B cell (primary cell): ENCODE results near the gene TSEN54. TPM values are rescaled to one million over a fixed set of nuclear protein-coding genes. Genes with fewer than 3 reads are reported as not detected.

Experiments used
- ATAC-seq: fragments of 200-7000 bp; cut with Tn5 transposase; one replicate; pipeline ENCODE4 v1.10.0; 2021; ENCODE audit warnings: low read depth, mild to moderate bottlenecking, moderate number of reproducible peaks, moderate library complexity
- CTCF ChIA-PET: fragments of 350-600 bp; sonication (Branson Sonifier 250); formaldehyde crosslinking; loops from one replicate; lab custom pipeline; 2021; ENCODE audit warnings: antibody characterized with exemption, inconsistent platforms; lab: Charles Lee
- POLR2A ChIA-PET: fragments of 350-600 bp; sonication (Branson Sonifier 250); formaldehyde crosslinking; loops from one replicate; lab custom pipeline; 2021; ENCODE audit warnings: antibody characterized with exemption; lab: Charles Lee
- DNase-seq: peaks from one replicate; pipeline ENCODE4 v3.0.0; 2013
- H2AFZ ChIP-seq: 2 replicates; pipeline ENCODE4 v1.6.1; 2012; ENCODE audit warnings: mild to moderate bottlenecking, low read depth, low read length; ENCODE audit not compliant: insufficient read depth, poor library complexity, severe bottlenecking
- H3K27ac ChIP-seq, 2 donors: 1 replicate in 1 of 2; 2 replicates in 1 of 2; pipeline ENCODE4 v1.5.1; 2012 to 2013; ENCODE audit warnings: low read length in 2 of 2, mild to moderate bottlenecking in 2 of 2, moderate library complexity in 1 of 2
- H3K27me3 ChIP-seq, 4 experiments: fragments of 200-600 bp in 1 of 4; sonication (generic) in 1 of 4; replicated peaks in 1 of 4; 1 replicate in 2 of 4; 2 replicates in 2 of 4; pipeline versions ENCODE4 v1.6.1 to v1.7.0; 2013 to 2016; ENCODE audit warnings: low read length in 3 of 4, mild to moderate bottlenecking in 2 of 4, mixed read lengths in 1 of 4, moderate library complexity in 1 of 4; ENCODE audit not compliant: insufficient read depth in 4 of 4, control insufficient read depth in 3 of 4; ENCODE audit errors: control extremely low read depth in 1 of 4
- H3K36me3 ChIP-seq, 2 experiments: replicated peaks in 1 of 2; 1 replicate in 1 of 2; 2 replicates in 1 of 2; pipeline versions ENCODE4 v1.6.1 to v1.7.1; 2013; ENCODE audit warnings: low read length in 1 of 2; ENCODE audit not compliant: insufficient read depth in 2 of 2, control insufficient read depth in 1 of 2; ENCODE audit errors: control extremely low read depth in 1 of 2, extremely low read depth in 1 of 2
- H3K4me1 ChIP-seq, 2 donors: fragments of 200-600 bp in 1 of 2; sonication (generic) in 1 of 2; 1 replicate in 1 of 2; 2 replicates in 1 of 2; pipeline versions ENCODE4 v1.5.1 to v1.6.1; 2013 to 2017; ENCODE audit warnings: low read length in 2 of 2; ENCODE audit not compliant: control insufficient read depth in 2 of 2, insufficient read depth in 2 of 2
- H3K4me2 ChIP-seq: replicated peaks from 2 replicates; pipeline ENCODE3; 2012; ENCODE audit warnings: mild to moderate bottlenecking, low read depth, low read length; ENCODE audit not compliant: poor library complexity, severe bottlenecking
- H3K4me3 ChIP-seq, 5 experiments: fragments of 200-600 bp in 1 of 5; sonication (generic) in 1 of 5; 1 replicate in 3 of 5; 2 replicates in 2 of 5; pipeline versions ENCODE4 v1.5.1 to v1.7.0; 2011 to 2016; ENCODE audit warnings: low read length in 4 of 5, mild to moderate bottlenecking in 4 of 5, low read depth in 2 of 5, control low read depth in 1 of 5, moderate library complexity in 1 of 5; ENCODE audit not compliant: insufficient read depth in 1 of 5; ENCODE audit errors: control extremely low read depth in 1 of 5, extremely low read depth in 1 of 5
- H3K79me2 ChIP-seq: fragments of 200-600 bp; sonication (generic); one replicate; pipeline ENCODE4 v1.6.0; 2016; ENCODE audit warnings: low read length; ENCODE audit not compliant: control insufficient read depth, insufficient read depth
- H3K9ac ChIP-seq: fragments of 200-600 bp; sonication (generic); 2 replicates; pipeline ENCODE4 v1.6.1; 2017; ENCODE audit warnings: mild to moderate bottlenecking, low read length, moderate library complexity
- H3K9me3 ChIP-seq, 3 donors: one replicate each; pipeline versions ENCODE4 v1.6.1 to v1.7.1; 2013; ENCODE audit warnings: low read length in 2 of 3; ENCODE audit not compliant: control insufficient read depth in 2 of 3, insufficient read depth in 1 of 3; ENCODE audit errors: control extremely low read depth in 1 of 3
- H4K20me1 ChIP-seq: 2 replicates; pipeline ENCODE4 v1.6.0; 2012; ENCODE audit warnings: mild to moderate bottlenecking, low read length; ENCODE audit not compliant: insufficient read depth, control insufficient read depth, poor library complexity, severe bottlenecking
- H3K27ac Mint-ChIP-seq: one replicate; pipeline ENCODE4 v1.8.0; 2021; ENCODE audit warnings: mixed read lengths
- H3K27me3 Mint-ChIP-seq: one replicate; pipeline ENCODE4 v1.8.0; 2021; ENCODE audit warnings: mixed read lengths
- H3K4me1 Mint-ChIP-seq: one replicate; pipeline ENCODE4 v1.8.0; 2021; ENCODE audit warnings: mixed read lengths
- H3K4me3 Mint-ChIP-seq: one replicate; pipeline ENCODE4 v1.8.0; 2021; ENCODE audit warnings: mixed read lengths
- H3K9me3 Mint-ChIP-seq: one replicate; pipeline ENCODE4 v1.8.0; 2022; ENCODE audit warnings: mixed read lengths; ENCODE audit not compliant: insufficient read depth
- EZH2 ChIP-seq: IDR thresholded peaks from 2 replicates; pipeline ENCODE4 v1.6.1; 2012; ENCODE audit warnings: borderline replicate concordance, low read depth, mild to moderate bottlenecking, moderate library complexity, low read length; ENCODE audit not compliant: insufficient read depth, poor library complexity, severe bottlenecking
- WGBS: methylation state at CpG from one replicate; pipeline ENCODE4 v1.1.5; 2013; ENCODE audit warnings: missing lambda C conversion rate; ENCODE audit not compliant: insufficient coverage; 5-methylcytosine and 5-hydroxymethylcytosine counted together
- intact Hi-C: fragments of 100-400 bp; cut with micrococcal nuclease; formaldehyde crosslinking; loops from one replicate; pipeline ENCODE4 v1.10.0; 2022
- polyA plus RNA-seq: library from polyadenylated mRNA; depleted of rRNA; stranded (reverse); fragments of >200 nt; gene quantifications from 2 replicates; pipeline ENCODE4 v1.2.3, GENCODE V29; 2012
- total RNA-seq, 2 donors: library from RNA; stranded (reverse); fragments of 120-200 nt in 1 of 2; gene quantifications; 1 replicate in 1 of 2; 2 replicates in 1 of 2; pipeline versions ENCODE4 v1.2.3 to v1.2.4, GENCODE V29; 2013 to 2022
- TF ChIP-seq, protein P1 (sequence below): fragments of 200-600 bp; IDR thresholded peaks from one replicate; pipeline ENCODE4 v1.8.0; 2022; ENCODE audit warnings: antibody characterized with exemption, mild to moderate bottlenecking

TSEN54 gene
- total and polyA plus RNA-seq, 2 donors (not counting 1 experiment from before 2014, with no cell fraction given), result 33.0 to 45.9 TPM

DNA sequence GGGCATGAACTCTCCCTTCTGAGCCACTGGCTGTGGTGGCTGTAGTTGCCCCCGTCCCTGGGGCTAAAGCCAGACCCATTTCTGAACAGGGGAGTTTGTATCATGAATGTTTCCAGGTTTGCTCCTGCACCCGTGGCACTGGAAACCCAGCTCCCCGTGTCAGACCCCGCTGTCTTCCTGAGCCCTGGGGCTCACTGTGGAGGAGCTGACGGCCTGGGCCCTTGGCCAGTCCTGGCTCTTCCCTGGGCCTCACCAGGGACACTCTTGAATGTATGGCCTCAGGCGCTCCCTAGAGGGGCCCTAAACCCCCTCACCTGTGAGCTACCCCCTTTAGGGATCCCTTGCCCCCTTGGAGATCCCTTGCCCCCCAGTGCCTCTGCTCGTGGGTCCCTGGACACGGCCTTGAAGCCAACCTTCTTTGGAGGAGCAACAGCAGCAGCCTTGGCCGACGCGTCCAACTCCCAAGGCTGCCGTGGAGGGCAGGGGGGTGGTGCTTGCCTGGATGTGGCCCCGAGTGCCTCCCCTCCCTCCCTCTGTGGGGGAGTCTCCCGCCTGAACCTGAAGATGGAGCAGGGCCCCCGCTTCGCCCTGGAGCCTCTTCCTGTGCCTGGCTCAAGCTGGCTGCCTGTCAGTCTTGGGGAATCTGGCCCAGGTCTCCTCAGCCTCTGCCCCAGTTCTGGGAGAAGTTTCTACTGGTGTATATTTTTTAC is 16.9 kb upstream of the TSEN54 start:
- H3K9me3 ChIP-seq, result no peaks in the 10 kb centered on the region
- ChIA-PET CTCF (interaction anchor here (0.6 to 0.7 kb wide), 2 partner anchors 156 to 176 kb away, joined by 3 to 5 read pairs; no protein-coding TSS in a partner anchor), POLR2A (no interaction called here)
- no peak for ATAC-seq
- 91% methylated on average over 14 of the region's 16 CpGs for WGBS
- H4K20me1 ChIP-seq, result no peaks in the 10 kb centered on the region
- no peaks in the 10 kb centered on the region for H3K79me2 ChIP-seq
- intact Hi-C loops, result no loop called here
- no peak for DNase-seq
- H3K27me3 Mint-ChIP-seq, result no peaks in the 10 kb centered on the region
- H3K36me3 ChIP-seq, result peaks cover 0 to 29% of the 10 kb centered on the region in 2 experiments
- H3K9ac ChIP-seq, result no peak overlapping the region
- no peaks in the 10 kb centered on the region for H3K9me3 Mint-ChIP-seq
- no peak overlapping the region for H3K4me2 ChIP-seq
- peaks cover 0 to 5% of the 10 kb centered on the region in 2 donors for H3K4me1 ChIP-seq
- no peaks in the 10 kb centered on the region for H3K4me1 Mint-ChIP-seq
- no peaks in the 10 kb centered on the region for H3K27me3 ChIP-seq
- H3K27ac ChIP-seq, result no peak overlapping the region
- no peak overlapping the region for H3K4me3 ChIP-seq
- no peak overlapping the region for H3K27ac Mint-ChIP-seq
- TF ChIP-seq, protein P1, sequence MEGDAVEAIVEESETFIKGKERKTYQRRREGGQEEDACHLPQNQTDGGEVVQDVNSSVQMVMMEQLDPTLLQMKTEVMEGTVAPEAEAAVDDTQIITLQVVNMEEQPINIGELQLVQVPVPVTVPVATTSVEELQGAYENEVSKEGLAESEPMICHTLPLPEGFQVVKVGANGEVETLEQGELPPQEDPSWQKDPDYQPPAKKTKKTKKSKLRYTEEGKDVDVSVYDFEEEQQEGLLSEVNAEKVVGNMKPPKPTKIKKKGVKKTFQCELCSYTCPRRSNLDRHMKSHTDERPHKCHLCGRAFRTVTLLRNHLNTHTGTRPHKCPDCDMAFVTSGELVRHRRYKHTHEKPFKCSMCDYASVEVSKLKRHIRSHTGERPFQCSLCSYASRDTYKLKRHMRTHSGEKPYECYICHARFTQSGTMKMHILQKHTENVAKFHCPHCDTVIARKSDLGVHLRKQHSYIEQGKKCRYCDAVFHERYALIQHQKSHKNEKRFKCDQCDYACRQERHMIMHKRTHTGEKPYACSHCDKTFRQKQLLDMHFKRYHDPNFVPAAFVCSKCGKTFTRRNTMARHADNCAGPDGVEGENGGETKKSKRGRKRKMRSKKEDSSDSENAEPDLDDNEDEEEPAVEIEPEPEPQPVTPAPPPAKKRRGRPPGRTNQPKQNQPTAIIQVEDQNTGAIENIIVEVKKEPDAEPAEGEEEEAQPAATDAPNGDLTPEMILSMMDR, result no peak
- TF ChIP-seq EZH2, result no peak
- no peak overlapping the region for H3K4me3 Mint-ChIP-seq
- no peak overlapping the region for H2AFZ ChIP-seq

DNA sequence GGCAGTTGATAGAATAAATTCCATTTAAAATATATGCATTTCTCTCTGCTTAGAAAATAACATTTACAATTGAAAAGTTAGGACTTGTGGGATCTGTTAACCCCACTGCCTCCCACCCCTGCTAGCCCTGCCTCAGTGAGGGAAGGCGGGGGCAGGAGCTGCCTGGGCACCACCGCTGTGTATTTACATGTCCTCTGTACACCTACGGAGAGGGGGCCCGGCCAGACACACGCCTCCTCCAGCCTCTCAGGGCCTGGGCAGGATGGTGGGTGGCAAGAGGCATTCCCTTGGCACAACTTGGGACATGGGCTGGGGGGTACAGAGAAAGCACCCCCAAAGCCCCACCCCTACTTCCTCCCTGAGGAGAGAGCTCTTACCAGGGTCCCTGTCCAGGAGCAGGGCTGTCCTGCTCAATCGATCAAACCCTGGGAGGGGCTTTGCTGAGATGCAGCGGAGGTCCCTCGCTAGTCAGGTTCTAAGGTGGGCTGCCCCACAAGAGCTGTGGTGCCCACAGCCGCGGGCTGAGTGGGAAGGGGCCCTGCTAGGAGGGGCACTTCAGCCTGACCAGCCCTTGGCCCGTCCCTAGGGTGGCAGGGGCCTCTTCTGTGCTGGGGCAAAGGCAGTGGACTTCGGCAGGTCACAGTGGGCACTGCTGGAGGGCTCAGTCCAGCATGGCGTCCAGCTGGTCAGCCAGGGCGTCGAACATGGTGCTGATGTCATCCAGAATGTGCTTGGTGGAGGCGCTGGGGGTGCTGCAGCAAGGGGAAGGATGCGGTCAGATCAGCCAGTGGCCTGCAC is 15.7 kb upstream of the TSEN54 start:
- DNase-seq (no peak), ATAC-seq (no peak)
- no peak for TF ChIP-seq EZH2
- TF ChIP-seq, protein P1, result no peak
- Histone ChIP-seq H3K27me3 (no peaks in the 10 kb centered on the region), H3K9ac (no peak overlapping the region), H3K79me2 (no peaks in the 10 kb centered on the region), H2AFZ (no peak overlapping the region), H3K27ac (no peak overlapping the region), H3K4me1 (peaks cover 0 to 7% of the 10 kb centered on the region in 2 donors), H3K4me3 (no peak overlapping the region), H4K20me1 (no peaks in the 10 kb centered on the region), H3K36me3 (peaks cover 0 to 22% of the 10 kb centered on the region in 2 experiments), H3K4me2 (no peak overlapping the region), H3K9me3 (no peaks in the 10 kb centered on the region)
- H3K27ac Mint-ChIP-seq, result no peak overlapping the region
- H3K27me3 Mint-ChIP-seq, result no peaks in the 10 kb centered on the region
- H3K9me3 Mint-ChIP-seq, result no peaks in the 10 kb centered on the region
- H3K4me3 Mint-ChIP-seq, result no peak overlapping the region
- intact Hi-C loops, result no loop called here
- 89% methylated on average over 17 of the region's 17 CpGs for WGBS
- ChIA-PET CTCF (no interaction called here), POLR2A (interaction anchor here (0.5 kb wide), 1 partner anchor 88 kb away, joined by 6 read pairs; no protein-coding TSS in a partner anchor)
- no peaks in the 10 kb centered on the region for H3K4me1 Mint-ChIP-seq
